Fibroblast of lung (primary cell): Measurements from ENCODE around the gene PCGF1. TPM values are rescaled to one million over a fixed set of nuclear protein-coding genes. Genes with fewer than 3 reads are reported as not detected.

Source experiments
- DNase-seq, 2 donors: peaks; one replicate each; pipeline versions ENCODE4 v3.0.0 to v3.0.0-alpha.2; 2010; ENCODE audit warnings: low read depth in 2 of 2
- H2AFZ ChIP-seq: 2 replicates; pipeline ENCODE4 v1.5.1; 2012; ENCODE audit warnings: low read length, control low read depth, inconsistent platforms
- H3K27ac ChIP-seq: 2 replicates; pipeline ENCODE4 v1.5.1; 2011; ENCODE audit warnings: low read length, control low read depth; ENCODE audit not compliant: insufficient read depth
- H3K27me3 ChIP-seq: 2 replicates; pipeline ENCODE4 v1.5.1; 2011; ENCODE audit warnings: mild to moderate bottlenecking, low read length; ENCODE audit not compliant: control insufficient read depth, insufficient read depth
- H3K36me3 ChIP-seq: 2 replicates; pipeline ENCODE4 v1.5.1; 2011; ENCODE audit warnings: low read length; ENCODE audit not compliant: control insufficient read depth, insufficient read depth
- H3K4me1 ChIP-seq: 2 replicates; pipeline ENCODE4 v1.5.1; 2011; ENCODE audit warnings: low read length; ENCODE audit not compliant: control insufficient read depth, insufficient read depth; ENCODE audit errors: extremely low read depth
- H3K4me2 ChIP-seq: 2 replicates; pipeline ENCODE4 v1.5.1; 2011; ENCODE audit warnings: low read length, control low read depth; ENCODE audit not compliant: insufficient read depth; ENCODE audit errors: extremely low read depth
- H3K4me3 ChIP-seq, 4 experiments: fragments of 200-600 bp in 1 of 4; sonication (generic) in 1 of 4; replicated peaks in 1 of 4; 2 replicates each; pipeline ENCODE4 v1.5.1; 2011 to 2016; ENCODE audit warnings: low read length in 4 of 4, low read depth in 3 of 4, mild to moderate bottlenecking in 3 of 4, control low read depth in 2 of 4, inconsistent platforms in 1 of 4, mixed read lengths in 1 of 4; ENCODE audit not compliant: insufficient read depth in 1 of 4; ENCODE audit errors: control extremely low read depth in 1 of 4
- H3K79me2 ChIP-seq: 2 replicates; pipeline ENCODE4 v1.5.1; 2012; ENCODE audit warnings: mild to moderate bottlenecking, low read length, inconsistent platforms; ENCODE audit not compliant: control insufficient read depth, insufficient read depth
- H3K9ac ChIP-seq: 2 replicates; pipeline ENCODE4 v1.5.1; 2011; ENCODE audit warnings: mild to moderate bottlenecking, low read length, control low read depth; ENCODE audit not compliant: insufficient read depth
- H3K9me3 ChIP-seq: 2 replicates; pipeline ENCODE4 v1.5.1; 2012; ENCODE audit warnings: low read depth, low read length; ENCODE audit not compliant: control insufficient read depth, insufficient read depth
- H4K20me1 ChIP-seq: 2 replicates; pipeline ENCODE4 v1.5.1; 2011; ENCODE audit warnings: low read length; ENCODE audit not compliant: control insufficient read depth, insufficient read depth; ENCODE audit errors: extremely low read depth
- CTCF ChIP-seq, 2 donors: IDR thresholded peaks in 1 of 2; conservative IDR thresholded peaks in 1 of 2; 1 replicate in 1 of 2; 2 replicates in 1 of 2; pipeline ENCODE4 v1.5.1; 2011 to 2012; ENCODE audit warnings: low read length in 2 of 2, control low read depth in 1 of 2, inconsistent platforms in 1 of 2, low read depth in 1 of 2, mild to moderate bottlenecking in 1 of 2
- EZH2 ChIP-seq: IDR thresholded peaks from 2 replicates; pipeline ENCODE4 v1.5.1; 2012; ENCODE audit warnings: low read length, control low read depth, mild to moderate bottlenecking; ENCODE audit errors: missing control alignments
- polyA plus RNA-seq, 2 donors: library from polyadenylated mRNA; depleted of rRNA in 1 of 2; stranded (reverse) in 1 of 2; unstranded in 1 of 2; fragments of >200 nt; gene quantifications; 2 replicates each; pipeline ENCODE4 v1.2.1, GENCODE V29; 2011 to 2012; ENCODE audit warnings: missing spikeins in 1 of 2
- total RNA-seq: library from RNA; depleted of rRNA; stranded (reverse); fragments of >200 nt; gene quantifications from 2 replicates; pipeline ENCODE4 v1.2.1, GENCODE V29; 2014

PCGF1 gene
- total and polyA plus RNA-seq, 2 donors (not counting 1 experiment from before 2014, with no cell fraction given) = 23.8 to 35.5 TPM

- peaks cover 18% of the 10 kb centered on the region for H3K27me3 ChIP-seq
- peaks cover 19% of the 10 kb centered on the region for H3K79me2 ChIP-seq
- no peaks in the 10 kb centered on the region for H3K4me1 ChIP-seq
- H2AFZ ChIP-seq = no peak overlapping the region
- no peak overlapping the region for H3K4me3 ChIP-seq
- TF ChIP-seq EZH2 (no peak), CTCF (conservative IDR thresholded peaks at IDR 0.05 in 1 of 2, IDR thresholded peaks at IDR 0.05 in 1 of 2; ENCODE audit: low read depth in 1 of 2, low read length in 2 of 2) (no peak)
- H4K20me1 ChIP-seq = no peaks in the 10 kb centered on the region
- no peak overlapping the region for H3K4me2 ChIP-seq
- no peak overlapping the region for H3K27ac ChIP-seq
- DNase-seq = no peak
- H3K9ac ChIP-seq = no peak overlapping the region
- peaks cover 18% of the 10 kb centered on the region for H3K36me3 ChIP-seq
- no peaks in the 10 kb centered on the region for H3K9me3 ChIP-seq
Measured at GRCh38 chr2:74524005-74524404, 16.5 kb upstream of the PCGF1 start.

- TF ChIP-seq CTCF (conservative IDR thresholded peaks at IDR 0.05 in 1 of 2, IDR thresholded peaks at IDR 0.05 in 1 of 2; ENCODE audit: low read depth in 1 of 2, low read length in 2 of 2) (no peak), EZH2 (no peak)
- H3K4me2 ChIP-seq = no peak overlapping the region
- peaks cover 33% of the 10 kb centered on the region for H3K27me3 ChIP-seq
- no peak overlapping the region for H3K27ac ChIP-seq
- no peak for DNase-seq
- no peak overlapping the region for H3K9ac ChIP-seq
- H3K9me3 ChIP-seq = no peaks in the 10 kb centered on the region
- H3K36me3 ChIP-seq = peaks cover 11% of the 10 kb centered on the region
- no peaks in the 10 kb centered on the region for H3K4me1 ChIP-seq
- H3K4me3 ChIP-seq = no peak overlapping the region
- H4K20me1 ChIP-seq = no peaks in the 10 kb centered on the region
- H3K79me2 ChIP-seq = peaks cover 4% of the 10 kb centered on the region
- no peak overlapping the region for H2AFZ ChIP-seq
Measured at GRCh38 chr2:74522516-74522915, 15.0 kb upstream of the PCGF1 start.

GRCh38 chr2:74516650-74517049, 9.2 kb upstream of the PCGF1 start:
- no peak for TF ChIP-seq CTCF (conservative IDR thresholded peaks at IDR 0.05 in 1 of 2, IDR thresholded peaks at IDR 0.05 in 1 of 2; ENCODE audit: low read depth in 1 of 2, low read length in 2 of 2)
- no peak for TF ChIP-seq EZH2
- Histone ChIP-seq H3K27me3 (peaks cover 86% of the 10 kb centered on the region), H4K20me1 (no peaks in the 10 kb centered on the region), H3K4me2 (no peak overlapping the region), H2AFZ (no peak overlapping the region), H3K79me2 (no peaks in the 10 kb centered on the region), H3K9ac (no peak overlapping the region), H3K27ac (no peak overlapping the region), H3K9me3 (no peaks in the 10 kb centered on the region), H3K4me3 (no peak overlapping the region), H3K36me3 (no peaks in the 10 kb centered on the region), H3K4me1 (no peaks in the 10 kb centered on the region)
- no peak for DNase-seq
